GM12878 (cell line): Measurements from ENCODE around the gene GTPBP1.

Experiments
- BCLAF1 ChIP-seq: fragments of 450-650 bp; IDR thresholded peaks from 2 replicates; pipeline ENCODE4 v1.6.1; 2017; ENCODE audit warnings: antibody characterized with exemption, mild to moderate bottlenecking, moderate library complexity
- CBX5 ChIP-seq: sonication (generic); IDR thresholded peaks from 2 replicates; pipeline ENCODE4 v1.6.1; 2016; ENCODE audit warnings: low read depth, moderate library complexity, mild to moderate bottlenecking, inconsistent platforms
- CTCF ChIP-seq, 3 experiments: IDR thresholded peaks in 2 of 3; conservative IDR thresholded peaks in 1 of 3; 2 replicates each; pipeline ENCODE4 v1.5.1; 2011; ENCODE audit warnings: low read depth in 3 of 3, low read length in 3 of 3, mild to moderate bottlenecking in 3 of 3, control low read depth in 2 of 3, moderate library complexity in 2 of 3, inconsistent platforms in 1 of 3, mixed read lengths in 1 of 3; ENCODE audit not compliant: control insufficient read depth in 2 of 3, insufficient read depth in 1 of 3; ENCODE audit errors: extremely low read depth in 1 of 3
- E2F4 ChIP-seq: IDR thresholded peaks from 2 replicates; pipeline ENCODE4 v1.6.1; 2012; ENCODE audit warnings: low read depth, low read length, improper control_type of control experiment
- EP300 ChIP-seq, 2 experiments: fragments of 150-350 bp in 1 of 2; IDR thresholded peaks; 2 replicates each; pipeline ENCODE4 v1.6.1; 2011 to 2012; ENCODE audit warnings: low read depth in 2 of 2, low read length in 2 of 2, borderline replicate concordance in 1 of 2, improper control_type of control experiment in 1 of 2, inconsistent platforms in 1 of 2; ENCODE audit not compliant: control insufficient read depth in 1 of 2
- USF1 ChIP-seq: IDR thresholded peaks from 2 replicates; pipeline ENCODE4 v1.6.1; 2011; ENCODE audit warnings: borderline replicate concordance, low read depth, mild to moderate bottlenecking, moderate library complexity, mixed read lengths, low read length; ENCODE audit not compliant: insufficient read depth; ENCODE audit errors: extremely low read length
- ZNF217 ChIP-seq: fragments of 450-650 bp; IDR thresholded peaks from 2 replicates; pipeline ENCODE4 v1.6.1; 2017; ENCODE audit warnings: antibody characterized with exemption, mild to moderate bottlenecking

- TF ChIP-seq CTCF (IDR thresholded peaks at IDR 0.05 in 2 of 3, conservative IDR thresholded peaks at IDR 0.05 in 1 of 3; ENCODE audit: control insufficient read depth in 2 of 3, extremely low read depth in 1 of 3, insufficient read depth in 1 of 3, low read depth in 3 of 3, low read length in 3 of 3) (peak; percentile 77 to 92 (median 81)), USF1 (no peak), ZNF217 (no peak), CBX5 (peak; percentile 77), E2F4 (no peak; the same call in 1 of the 2 replicates), EP300 (IDR thresholded peaks at IDR 0.05; ENCODE audit: borderline replicate concordance in 1 of 2, control insufficient read depth in 1 of 2, low read depth in 2 of 2, low read length in 2 of 2) (no peak), BCLAF1 (no peak)
Measured at GRCh38 chr22:38681582-38682335, 24.0 kb upstream of the GTPBP1 start, which contains the start of gene TOMM22.
